ENCODE results near the gene MGAT5. TPM values are rescaled to one million over a fixed set of nuclear protein-coding genes. Genes with fewer than 3 reads are reported as not detected.

MGAT5 gene
- total RNA-seq, 6 experiments from 2014 or later, result 4.5 to 16.0 (median 10.0) TPM

- TF ChIP-seq POLR2A (IDR thresholded peaks at IDR 0.05), result no peak
- TF ChIP-seq CTCF (IDR thresholded peaks at IDR 0.05), result no peak
- H3K9me3 ChIP-seq, result no peaks in the 10 kb centered on the region
- H3K27me3 ChIP-seq, result no peaks in the 10 kb centered on the region
- DNase-seq, result no peak
- WGBS (ENCODE audit: insufficient coverage, low coverage, low lambda C conversion rate, missing lambda C conversion rate), result no CpG with 5 or more reads among the region's 11 CpGs
- peak in 2 of 4 donors; percentile 25 to 47 for ATAC-seq
- peaks cover 0 to 12% (median 0%) of the 10 kb centered on the region in 4 donors for H3K4me1 ChIP-seq
- H3K4me3 ChIP-seq, result no peak overlapping the region
- H3K36me3 ChIP-seq, result no peaks in the 10 kb centered on the region
- intact Hi-C loops (cut with DNase I), result no loop called here
- H3K27ac ChIP-seq, result no peak overlapping the region
Measured at GRCh38 chr2:134443814-134444480, 190.1 kb downstream of the MGAT5 start.

GRCh38 chr2:134445116-134445515, 191.2 kb downstream of the MGAT5 start:
- Histone ChIP-seq H3K9me3 (no peaks in the 10 kb centered on the region), H3K27me3 (no peaks in the 10 kb centered on the region), H3K36me3 (no peaks in the 10 kb centered on the region), H3K4me3 (no peak overlapping the region), H3K4me1 (peaks cover 0 to 12% (median 0%) of the 10 kb centered on the region in 4 donors), H3K27ac (no peak overlapping the region)
- no peak for DNase-seq
- TF ChIP-seq CTCF (IDR thresholded peaks at IDR 0.05) (no peak), POLR2A (IDR thresholded peaks at IDR 0.05) (no peak)
- intact Hi-C loops (cut with DNase I), result no loop called here
- ATAC-seq, result peak in 1 of 4 donors; percentile 64
- WGBS (ENCODE audit: insufficient coverage, low coverage, low lambda C conversion rate, missing lambda C conversion rate), result 60% methylated on average over 1 of the region's 4 CpGs

- intact Hi-C loops (cut with DNase I), result no loop called here
- no peak overlapping the region for H3K4me3 ChIP-seq
- no peaks in the 10 kb centered on the region for H3K27me3 ChIP-seq
- TF ChIP-seq CTCF (IDR thresholded peaks at IDR 0.05) (no peak), POLR2A (IDR thresholded peaks at IDR 0.05) (no peak)
- DNase-seq (no peak), ATAC-seq (no peak)
- H3K4me1 ChIP-seq, result peaks cover 0 to 16% (median 0%) of the 10 kb centered on the region in 4 donors
- WGBS (ENCODE audit: insufficient coverage, low coverage, low lambda C conversion rate, missing lambda C conversion rate), result 94% methylated on average over 3 of the region's 11 CpGs
- no peaks in the 10 kb centered on the region for H3K9me3 ChIP-seq
- H3K27ac ChIP-seq, result no peak overlapping the region
- H3K36me3 ChIP-seq, result no peaks in the 10 kb centered on the region
Measured at GRCh38 chr2:134445985-134446382, 192.1 kb downstream of the MGAT5 start.

- Histone ChIP-seq H3K4me3 (no peak overlapping the region), H3K27ac (no peak overlapping the region), H3K9me3 (no peaks in the 10 kb centered on the region), H3K4me1 (peaks cover 0 to 21% (median 0%) of the 10 kb centered on the region in 4 donors), H3K27me3 (no peaks in the 10 kb centered on the region), H3K36me3 (no peaks in the 10 kb centered on the region)
- intact Hi-C loops (cut with DNase I), result no loop called here
- 100% methylated on average over 3 of the region's 8 CpGs for WGBS (ENCODE audit: insufficient coverage, low coverage, low lambda C conversion rate, missing lambda C conversion rate)
- TF ChIP-seq CTCF (IDR thresholded peaks at IDR 0.05) (no peak), POLR2A (IDR thresholded peaks at IDR 0.05) (no peak)
- DNase-seq (no peak), ATAC-seq (no peak)
Measured at GRCh38 chr2:134446383-134447017, 192.6 kb downstream of the MGAT5 start.
